GM18873 (cell line): ENCODE data around the gene RAB3B.
"Not testable (repeated sequence)": the region's sequence is repeated elsewhere in the genome, so short reads cannot be mapped to it uniquely, and the experiment has no call there.

Experiments
- ATAC-seq: cut with Tn5 transposase; IDR thresholded peaks from one replicate; pipeline ENCODE4 v1.9.1; 2021; ENCODE audit warnings: mild to moderate bottlenecking, moderate library complexity, moderate number of reproducible peaks; ENCODE audit not compliant: unreplicated experiment, low FRiP score

RAB3B gene

GRCh38 chr1:51924455-51924854 is 66.0 kb downstream of the RAB3B start:
- no peak for ATAC-seq

- no peak for ATAC-seq
These were observed 68.5 kb downstream of the RAB3B start for GRCh38 chr1:51922040-51922439.

GRCh38 chr1:51920130-51920529 is 70.4 kb downstream of the RAB3B start:
- no peak for ATAC-seq

GRCh38 chr1:51919684-51920083 is 70.8 kb downstream of the RAB3B start:
- ATAC-seq, result no peak

- ATAC-seq, result no peak
These were observed 73.7 kb downstream of the RAB3B start for GRCh38 chr1:51916587-51917405.

GRCh38 chr1:51915951-51916350 is 74.5 kb downstream of the RAB3B start:
- ATAC-seq, result no peak

GRCh38 chr1:51912881-51913280 is 77.6 kb downstream of the RAB3B start:
- ATAC-seq, result no peak

GRCh38 chr1:51910221-51911000 is 80.1 kb downstream of the RAB3B start:
- ATAC-seq, result no peak

- ATAC-seq, result no peak
These were observed 82.0 kb downstream of the RAB3B start for GRCh38 chr1:51908499-51908898.

- ATAC-seq, result no peak
These were observed 83.3 kb downstream of the RAB3B start for GRCh38 chr1:51907079-51907702.

GRCh38 chr1:51906306-51907078 is 84.0 kb downstream of the RAB3B start:
- no peak for ATAC-seq

- ATAC-seq, result no peak
These were observed 88.0 kb downstream of the RAB3B start for GRCh38 chr1:51902456-51902855.

GRCh38 chr1:51901151-51901550 is 89.3 kb downstream of the RAB3B start:
- no peak for ATAC-seq

- ATAC-seq, result no peak
These were observed 91.5 kb downstream of the RAB3B start for GRCh38 chr1:51899022-51899421.

- ATAC-seq, result no peak
These were observed 92.3 kb downstream of the RAB3B start for GRCh38 chr1:51898090-51898734.

- no peak for ATAC-seq
These were observed 92.8 kb downstream of the RAB3B start for GRCh38 chr1:51897699-51898031.

- not testable (repeated sequence) for ATAC-seq
These were observed 95.8 kb downstream of the RAB3B start for GRCh38 chr1:51894748-51895147.

- peak; percentile 93 for ATAC-seq
These were observed 111.7 kb downstream of the RAB3B start, which contains the start of gene NRDC for GRCh38 chr1:51878616-51879336. Gene NRDC, minus strand, starts transcription at chr1:51878727. Its CDS starts 112 bp downstream, at chr1:51878615.

- no peak for ATAC-seq
These were observed 112.2 kb downstream of the RAB3B start for GRCh38 chr1:51878308-51878615.
